WTC11 (cell line): ENCODE data around the gene ATMIN.

Source experiments
- CTCF ChIP-seq: fragments of 200-600 bp; IDR thresholded peaks from 2 replicates; pipeline ENCODE4 v1.8.0; 2022; ENCODE audit warnings: antibody characterized with exemption
- NR2C2 ChIP-seq: sonication (generic); formaldehyde crosslinking; IDR thresholded peaks from 2 replicates; pipeline ENCODE4 v1.8.0; 2022; ENCODE audit warnings: mild to moderate bottlenecking, missing genetic modification reagents
- SMAD3 ChIP-seq: sonication (generic); formaldehyde crosslinking; IDR thresholded peaks from 2 replicates; pipeline ENCODE4 v1.8.0; 2022; ENCODE audit warnings: missing genetic modification reagents, mild to moderate bottlenecking, borderline replicate concordance
- TEAD4 ChIP-seq: sonication (generic); formaldehyde crosslinking; IDR thresholded peaks from 2 replicates; pipeline ENCODE4 v1.8.0; 2022; ENCODE audit warnings: mild to moderate bottlenecking, missing genetic modification reagents
- USF1 ChIP-seq: sonication (generic); formaldehyde crosslinking; IDR thresholded peaks from 2 replicates; pipeline ENCODE4 v1.8.0; 2022; ENCODE audit warnings: mild to moderate bottlenecking, missing genetic modification reagents
- TF ChIP-seq, protein P1 (sequence below): sonication (generic); formaldehyde crosslinking; conservative IDR thresholded peaks from 2 replicates; pipeline ENCODE4 v1.8.1; 2023; ENCODE audit warnings: mild to moderate bottlenecking, low read depth, missing genetic modification reagents, moderate library complexity
- TF ChIP-seq, protein P2 (sequence below): sonication (generic); formaldehyde crosslinking; IDR thresholded peaks from 2 replicates; pipeline ENCODE4 v1.8.0; 2023; ENCODE audit warnings: missing genetic modification reagents

DNA sequence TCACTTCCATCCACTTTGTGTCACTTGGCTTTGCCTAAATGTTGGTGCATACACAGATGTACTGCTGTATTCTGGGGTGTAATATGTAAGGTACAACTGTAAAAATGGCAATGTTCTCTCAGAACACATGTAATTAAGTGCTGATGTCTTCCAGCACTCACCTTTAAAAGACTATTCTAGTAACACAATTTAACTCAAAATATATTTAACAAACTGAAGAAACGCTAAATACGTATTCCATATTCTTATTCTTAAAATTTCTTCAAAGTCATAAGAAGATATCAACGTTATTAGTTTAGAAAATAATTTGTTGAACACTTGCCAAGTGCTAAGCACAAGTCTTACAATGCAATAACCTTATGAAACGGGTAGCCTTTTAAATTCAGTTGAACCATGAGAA lies 32.6 kb upstream of the ATMIN start:
- TF ChIP-seq CTCF (no peak), TEAD4 (CRISPR knock-in tag) (no peak), SMAD3 (CRISPR knock-in tag) (no peak), USF1 (CRISPR knock-in tag) (no peak), NR2C2 (CRISPR knock-in tag) (no peak)
- TF ChIP-seq, protein P1, sequence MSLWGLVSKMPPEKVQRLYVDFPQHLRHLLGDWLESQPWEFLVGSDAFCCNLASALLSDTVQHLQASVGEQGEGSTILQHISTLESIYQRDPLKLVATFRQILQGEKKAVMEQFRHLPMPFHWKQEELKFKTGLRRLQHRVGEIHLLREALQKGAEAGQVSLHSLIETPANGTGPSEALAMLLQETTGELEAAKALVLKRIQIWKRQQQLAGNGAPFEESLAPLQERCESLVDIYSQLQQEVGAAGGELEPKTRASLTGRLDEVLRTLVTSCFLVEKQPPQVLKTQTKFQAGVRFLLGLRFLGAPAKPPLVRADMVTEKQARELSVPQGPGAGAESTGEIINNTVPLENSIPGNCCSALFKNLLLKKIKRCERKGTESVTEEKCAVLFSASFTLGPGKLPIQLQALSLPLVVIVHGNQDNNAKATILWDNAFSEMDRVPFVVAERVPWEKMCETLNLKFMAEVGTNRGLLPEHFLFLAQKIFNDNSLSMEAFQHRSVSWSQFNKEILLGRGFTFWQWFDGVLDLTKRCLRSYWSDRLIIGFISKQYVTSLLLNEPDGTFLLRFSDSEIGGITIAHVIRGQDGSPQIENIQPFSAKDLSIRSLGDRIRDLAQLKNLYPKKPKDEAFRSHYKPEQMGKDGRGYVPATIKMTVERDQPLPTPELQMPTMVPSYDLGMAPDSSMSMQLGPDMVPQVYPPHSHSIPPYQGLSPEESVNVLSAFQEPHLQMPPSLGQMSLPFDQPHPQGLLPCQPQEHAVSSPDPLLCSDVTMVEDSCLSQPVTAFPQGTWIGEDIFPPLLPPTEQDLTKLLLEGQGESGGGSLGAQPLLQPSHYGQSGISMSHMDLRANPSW (CRISPR knock-in tag): no peak
- TF ChIP-seq, protein P2, sequence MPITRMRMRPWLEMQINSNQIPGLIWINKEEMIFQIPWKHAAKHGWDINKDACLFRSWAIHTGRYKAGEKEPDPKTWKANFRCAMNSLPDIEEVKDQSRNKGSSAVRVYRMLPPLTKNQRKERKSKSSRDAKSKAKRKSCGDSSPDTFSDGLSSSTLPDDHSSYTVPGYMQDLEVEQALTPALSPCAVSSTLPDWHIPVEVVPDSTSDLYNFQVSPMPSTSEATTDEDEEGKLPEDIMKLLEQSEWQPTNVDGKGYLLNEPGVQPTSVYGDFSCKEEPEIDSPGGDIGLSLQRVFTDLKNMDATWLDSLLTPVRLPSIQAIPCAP (CRISPR knock-in tag): no peak
